ENCODE measurements around the gene RAI1. TPM values are rescaled to one million over a fixed set of nuclear protein-coding genes. Genes with fewer than 3 reads are reported as not detected.

The RAI1 gene
- total and polyA plus RNA-seq, 2 of the 13 experiments (the other 11 are each of a cell fraction or from before 2014, with no cell fraction given) = 3.4 to 5.2 TPM

GRCh38 chr17:17832032-17832363, 150.7 kb downstream of the RAI1 start:
- ATAC-seq = no peak
- Histone ChIP-seq H3K4me2 (ENCODE audit: low read depth, low read length) (peak overlapping the region; percentile 48), H3K36me3 (replicated peaks in 1 of 2; ENCODE audit: control insufficient read depth in 1 of 2, insufficient read depth in 2 of 2, low read length in 2 of 2) (peaks cover 10 to 39% of the 10 kb centered on the region in 2 experiments), H3K4me1 (ENCODE audit: insufficient read depth, low read length) (peaks cover 88% of the 10 kb centered on the region), H3K79me2 (ENCODE audit: insufficient read depth, low read length) (peaks cover 86% of the 10 kb centered on the region), H3K27ac (ENCODE audit: extremely low read length, insufficient read depth, low read length) (peak overlapping the region; percentile 75), H2AFZ (ENCODE audit: low read length) (no peak overlapping the region), H3K9me3 (ENCODE audit: low read length) (no peaks in the 10 kb centered on the region), H3K4me3 (replicated peaks in 1 of 3; ENCODE audit: insufficient read depth in 1 of 3, low read depth in 2 of 3, low read length in 3 of 3) (peak overlapping the region in 1 of 3 experiments; percentile 1; a peak in 2 of 6 replicates), H3K9ac (ENCODE audit: insufficient read depth, low read depth, low read length) (no peak overlapping the region), H3K27me3 (ENCODE audit: control insufficient read depth in 1 of 2, insufficient read depth in 2 of 2, low read length in 2 of 2) (no peaks in the 10 kb centered on the region), H4K20me1 (ENCODE audit: insufficient read depth, low read length) (peaks cover 58% of the 10 kb centered on the region; the same call in 1 of the 2 replicates)
- in situ Hi-C loops (cut with HindIII; ENCODE audit: extremely low pct_ligation_motif_present, low pct_unique_long_range_greater_than_20kb) (no loop called here), intact Hi-C loops (cut with micrococcal nuclease; ENCODE audit: unreplicated experiment) (no loop called here)
- ChIA-PET POLR2A (interaction anchor here (1.4 kb wide), 1 partner anchor 17 kb away, joined by 4 read pairs; no protein-coding TSS in a partner anchor), CTCF (ENCODE audit: low intra/inter-chr PET ratio, low total read pairs) (no interaction called here)
- FAIRE-seq = no peak
- no TSS peak for BruUV-seq (replicated peaks)
- WGBS (ENCODE audit: low lambda C conversion rate) = 89% methylated on average over 2 of the region's 2 CpGs
- no peak for DNase-seq (ENCODE audit: low spot score)
- TF ChIP-seq ZC3H13 (CRISPR knock-in tag; IDR thresholded peaks at IDR 0.05) = no peak
- no peak for TF ChIP-seq MED8 (CRISPR knock-in tag; IDR thresholded peaks at IDR 0.05; ENCODE audit: insufficient replicate concordance)
- TF ChIP-seq GRHL1 (CRISPR knock-in tag; conservative IDR thresholded peaks at IDR 0.05) = no peak
- no peak for TF ChIP-seq CCDC6 (CRISPR knock-in tag; IDR thresholded peaks at IDR 0.05)
- no peak for TF ChIP-seq TEF (CRISPR knock-in tag; IDR thresholded peaks at IDR 0.05)
- peak; percentile 33 for TF ChIP-seq ZFP36 (IDR thresholded peaks at IDR 0.05; ENCODE audit: borderline replicate concordance, low read depth, low read length, partially characterized antibody)
- TF ChIP-seq TFAP4 (IDR thresholded peaks at IDR 0.05; ENCODE audit: borderline replicate concordance, low read depth) = no peak
- peak; percentile 97 for TF ChIP-seq ZNF768 (CRISPR knock-in tag; IDR thresholded peaks at IDR 0.05)
- no peak for TF ChIP-seq TEAD3 (CRISPR knock-in tag; optimal IDR thresholded peaks at IDR 0.05; ENCODE audit: borderline replicate concordance)
- TF ChIP-seq ZNF432 (CRISPR knock-in tag; IDR thresholded peaks at IDR 0.05; ENCODE audit: borderline replicate concordance) = no peak
- 0 out of 2 replicates have a peak, but pooled peaks have one; percentile 10 for TF ChIP-seq CHD4 (IDR thresholded peaks at IDR 0.05; ENCODE audit: borderline replicate concordance, low read length)
- no peak for TF ChIP-seq SPEN (CRISPR knock-in tag; IDR thresholded peaks at IDR 0.05; ENCODE audit: low read depth)
- no peak for TF ChIP-seq BRF2 (CRISPR knock-in tag; IDR thresholded peaks at IDR 0.05)
- no peak for TF ChIP-seq EEA1 (CRISPR knock-in tag; IDR thresholded peaks at IDR 0.05; ENCODE audit: borderline replicate concordance)
- TF ChIP-seq ZMYM3 (CRISPR knock-in tag; IDR thresholded peaks at IDR 0.05) = peak; percentile 93
- no peak for TF ChIP-seq ZNF33B (CRISPR knock-in tag; IDR thresholded peaks at IDR 0.05)
- peak; percentile 46; the same call in 1 of the 2 replicates for TF ChIP-seq KDM1A (CRISPR knock-in tag; IDR thresholded peaks at IDR 0.05)
- TF ChIP-seq ZNF512B (CRISPR knock-in tag; IDR thresholded peaks at IDR 0.05; ENCODE audit: borderline replicate concordance) = no peak
- no peak for TF ChIP-seq MTF2 (CRISPR knock-in tag; IDR thresholded peaks at IDR 0.05; ENCODE audit: borderline replicate concordance)

Measured in HepG2 (cell line).